ENCODE data around the gene PDE1C.
"Not testable (repeated sequence)": the region's sequence is repeated elsewhere in the genome, so short reads cannot be mapped to it uniquely, and the experiment has no call there.

Gene PDE1C

DNA sequence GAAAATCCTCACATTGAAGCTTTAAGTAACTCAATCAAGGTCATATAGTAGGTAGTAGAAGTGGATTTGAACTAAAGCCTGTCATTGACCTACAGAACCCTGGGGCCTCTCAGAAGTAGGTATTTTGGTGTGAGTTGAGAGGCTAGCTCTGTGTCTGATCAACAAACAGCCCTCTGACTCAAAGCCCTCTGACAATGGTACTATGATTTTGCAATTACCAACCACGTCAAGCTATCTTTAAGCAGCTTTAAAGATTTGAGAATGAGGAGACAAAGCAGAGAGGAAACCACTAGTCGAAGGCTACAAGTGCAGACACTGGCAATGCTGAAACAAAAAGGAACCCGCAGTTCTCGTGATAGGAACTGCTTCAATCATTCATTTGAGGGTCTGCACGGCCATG, 19.0 kb upstream of the PDE1C start:
- ATAC-seq (no peak), DNase-seq (no peak)
- Mint-ChIP-seq H3K27me3 (no peaks in the 10 kb centered on the region), H3K4me1 (no peaks in the 10 kb centered on the region), H3K27ac (no peak overlapping the region), H3K9me3 (peaks cover 0 to 8% of the 10 kb centered on the region in 2 donors), H3K4me3 (no peak overlapping the region)

DNA sequence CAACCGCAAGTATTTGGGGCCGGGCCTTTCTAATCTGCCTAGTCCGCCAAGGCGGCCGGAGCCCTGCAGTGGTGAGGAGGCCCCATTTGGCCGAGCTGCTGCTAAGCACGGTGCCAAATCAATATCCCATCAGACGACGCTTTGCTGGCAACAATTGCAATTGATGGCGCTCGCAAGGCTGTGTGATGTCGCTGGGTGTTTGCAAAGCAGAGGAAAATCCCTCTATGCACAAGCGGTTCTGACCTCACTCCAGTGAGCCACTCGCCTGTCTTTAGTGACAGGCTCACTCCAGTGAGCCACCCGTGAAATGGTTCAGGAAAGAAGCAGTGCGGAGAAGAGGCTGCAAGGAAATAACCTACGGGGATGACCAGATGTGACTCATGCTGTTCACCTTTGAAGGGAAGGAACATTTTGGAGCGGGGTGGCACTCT, 18.3 kb upstream of the PDE1C start:
- ATAC-seq, result no peak
- Mint-ChIP-seq H3K27ac (no peak overlapping the region), H3K27me3 (no peaks in the 10 kb centered on the region), H3K4me3 (no peak overlapping the region), H3K9me3 (peaks cover 0 to 8% of the 10 kb centered on the region in 2 donors), H3K4me1 (no peaks in the 10 kb centered on the region)
- DNase-seq, result no peak

DNA sequence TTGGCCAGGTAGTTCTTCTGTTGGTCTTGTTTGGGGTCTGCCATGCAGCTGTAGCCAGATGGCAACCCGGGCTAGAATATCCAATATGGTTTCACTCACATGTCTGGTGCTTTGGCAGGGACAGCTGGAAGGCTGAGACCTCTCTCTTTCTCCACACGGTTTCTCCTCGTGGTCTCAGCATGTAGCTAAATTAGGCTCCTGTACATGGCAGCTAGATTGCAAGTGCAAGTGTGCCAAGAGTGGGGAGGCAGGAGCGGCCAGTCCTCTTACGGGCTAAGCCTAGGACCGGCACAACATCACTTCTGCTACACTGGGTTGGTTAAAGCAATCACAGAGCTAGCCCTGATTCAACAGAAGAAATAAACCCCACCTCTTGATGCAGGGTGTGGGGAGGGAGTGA, 9.3 kb upstream of the PDE1C start:
- Mint-ChIP-seq H3K4me1 (no peaks in the 10 kb centered on the region), H3K27ac (no peak overlapping the region), H3K9me3 (peaks cover 0 to 24% of the 10 kb centered on the region in 2 donors), H3K4me3 (no peak overlapping the region), H3K27me3 (no peaks in the 10 kb centered on the region)
- DNase-seq (no peak), ATAC-seq (no peak)

DNA sequence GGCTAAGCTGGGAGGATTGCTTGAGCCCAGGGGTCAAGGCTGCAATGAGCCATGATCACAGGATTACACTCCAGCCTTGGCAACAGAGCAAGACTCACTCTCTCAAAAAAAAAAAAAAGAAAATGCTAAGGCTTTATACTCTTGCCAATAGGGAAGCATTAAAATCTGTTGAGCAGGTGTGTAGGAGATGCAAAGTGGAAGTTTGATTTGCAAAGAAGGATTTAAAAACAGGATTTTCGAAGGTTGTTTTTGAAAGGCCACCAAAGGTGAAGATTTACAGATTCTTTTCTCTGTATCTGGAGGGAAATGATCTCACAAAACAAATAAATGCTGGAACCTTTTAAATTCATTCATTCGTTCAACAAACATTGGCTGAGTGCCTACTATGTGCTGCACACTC, 8.6 kb upstream of the PDE1C start:
- Mint-ChIP-seq H3K4me1 (no peaks in the 10 kb centered on the region), H3K27ac (no peak overlapping the region), H3K4me3 (no peak overlapping the region), H3K27me3 (no peaks in the 10 kb centered on the region), H3K9me3 (peaks cover 0 to 24% of the 10 kb centered on the region in 2 donors)
- DNase-seq, result no peak
- no peak for ATAC-seq

DNA sequence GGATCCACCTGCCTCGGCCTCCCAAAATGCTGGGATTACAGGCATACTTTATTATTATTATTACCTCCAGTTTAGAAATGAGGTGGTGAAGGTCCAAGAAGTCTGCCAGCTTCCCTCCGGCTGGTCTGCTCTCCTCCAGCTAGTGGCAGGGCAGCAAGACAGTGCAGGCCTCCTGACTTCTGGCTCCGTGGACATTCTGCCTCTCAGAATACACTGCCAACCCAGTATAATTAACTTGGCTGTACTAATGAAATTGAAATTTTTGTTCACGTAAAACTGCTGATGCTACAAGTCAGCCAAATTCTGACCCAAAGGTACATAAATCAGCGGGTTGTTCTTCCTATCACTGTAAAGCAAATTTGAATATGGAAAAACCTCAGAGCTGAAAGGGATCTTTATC, 7.6 kb upstream of the PDE1C start:
- peaks cover 0 to 24% of the 10 kb centered on the region in 2 donors for H3K9me3 Mint-ChIP-seq
- H3K27ac Mint-ChIP-seq, result no peak overlapping the region
- H3K4me1 Mint-ChIP-seq, result no peaks in the 10 kb centered on the region
- no peak for ATAC-seq
- H3K27me3 Mint-ChIP-seq, result no peaks in the 10 kb centered on the region
- DNase-seq, result no peak
- H3K4me3 Mint-ChIP-seq, result no peak overlapping the region

DNA sequence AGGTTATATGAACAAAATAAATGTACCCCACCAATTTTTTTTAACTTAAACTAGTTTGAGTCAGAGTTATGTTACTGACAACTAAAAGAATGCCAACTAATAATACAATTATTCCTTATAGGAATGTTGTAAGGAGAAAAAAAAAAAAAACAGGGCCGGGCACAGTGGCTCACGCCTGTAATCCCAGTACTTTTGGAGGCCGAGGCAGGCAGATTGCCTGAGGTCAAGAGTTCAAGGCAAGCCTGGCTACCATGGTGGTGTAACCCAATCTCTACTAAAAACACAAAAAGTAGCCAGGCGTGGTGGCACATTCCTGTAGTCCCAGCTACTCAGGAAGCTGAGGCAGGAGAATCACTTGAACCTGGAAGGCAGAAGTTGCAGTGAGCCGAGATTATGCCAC, 6.6 kb upstream of the PDE1C start:
- not testable (repeated sequence) for H3K4me3 Mint-ChIP-seq, DNase-seq, H3K4me1 Mint-ChIP-seq, H3K27ac Mint-ChIP-seq, H3K27me3 Mint-ChIP-seq, ATAC-seq
- H3K9me3 Mint-ChIP-seq, result peaks cover 0 to 24% of the 10 kb centered on the region in 2 donors

DNA sequence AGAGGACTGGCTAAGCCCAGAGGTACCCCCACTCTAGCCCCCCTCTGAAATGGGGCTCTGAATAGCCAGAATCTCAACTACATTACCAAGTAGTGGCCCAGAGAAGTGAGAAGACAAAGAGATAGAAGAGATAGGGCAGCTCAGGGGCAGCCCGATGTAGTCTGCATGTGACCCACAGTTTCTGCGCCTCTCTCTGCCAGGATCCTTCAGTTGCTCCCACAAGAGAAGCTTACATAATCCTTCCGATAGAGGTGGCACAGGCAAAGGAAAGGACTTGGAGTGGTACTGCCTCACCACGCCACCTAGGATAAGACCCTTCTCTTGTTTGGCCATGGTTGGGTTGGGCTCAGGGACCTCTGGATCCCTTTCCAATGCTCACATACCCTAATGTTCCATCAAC, 5.4 kb upstream of the PDE1C start:
- DNase-seq, result no peak
- Mint-ChIP-seq H3K27ac (no peak overlapping the region), H3K27me3 (peaks cover 17% of the 10 kb centered on the region), H3K9me3 (peaks cover 0 to 24% of the 10 kb centered on the region in 2 donors), H3K4me1 (no peaks in the 10 kb centered on the region), H3K4me3 (no peak overlapping the region)
- no peak for ATAC-seq

DNA sequence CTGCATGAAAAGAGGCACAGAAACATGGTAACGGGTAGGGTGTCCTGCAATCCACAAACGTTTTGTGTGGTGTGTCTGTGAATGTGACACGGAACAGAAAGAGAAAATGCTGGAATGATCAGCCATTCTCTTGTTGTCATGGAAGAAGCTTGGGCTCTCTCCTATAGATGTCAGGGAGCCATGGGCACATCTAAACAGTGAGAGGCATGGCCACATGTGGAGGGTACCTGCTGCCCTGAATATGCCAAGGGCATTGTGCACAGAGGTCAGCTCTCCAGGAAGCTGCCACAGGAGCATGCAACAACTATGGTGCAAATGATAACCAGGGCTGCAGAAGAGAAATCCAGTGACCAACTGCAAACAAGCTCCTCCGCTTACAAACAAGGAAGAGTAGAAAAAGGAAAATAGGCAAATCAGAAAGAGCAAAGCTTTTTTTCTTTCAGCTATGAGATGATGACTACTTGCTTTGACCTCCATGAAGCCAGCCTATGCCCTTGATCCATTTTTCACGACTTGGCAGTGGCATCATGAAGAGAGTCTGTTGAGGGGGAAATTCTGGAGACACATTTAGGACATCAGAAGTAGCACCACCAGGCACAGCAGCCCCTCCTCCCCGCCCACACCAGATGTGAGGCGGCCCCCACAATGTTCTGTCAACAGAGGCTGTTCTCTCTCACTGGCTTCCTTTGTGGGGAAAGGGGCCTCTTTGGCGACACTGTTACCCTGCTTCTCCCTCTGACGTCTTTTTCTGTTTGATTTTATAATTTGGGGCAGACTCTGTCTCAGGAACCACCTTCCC, 4.8 kb upstream of the PDE1C start:
- Mint-ChIP-seq H3K27me3 (peaks cover 23% of the 10 kb centered on the region), H3K4me1 (no peaks in the 10 kb centered on the region), H3K4me3 (no peak overlapping the region), H3K27ac (no peak overlapping the region), H3K9me3 (peaks cover 0 to 24% of the 10 kb centered on the region in 2 donors)
- ATAC-seq (no peak), DNase-seq (no peak)

DNA sequence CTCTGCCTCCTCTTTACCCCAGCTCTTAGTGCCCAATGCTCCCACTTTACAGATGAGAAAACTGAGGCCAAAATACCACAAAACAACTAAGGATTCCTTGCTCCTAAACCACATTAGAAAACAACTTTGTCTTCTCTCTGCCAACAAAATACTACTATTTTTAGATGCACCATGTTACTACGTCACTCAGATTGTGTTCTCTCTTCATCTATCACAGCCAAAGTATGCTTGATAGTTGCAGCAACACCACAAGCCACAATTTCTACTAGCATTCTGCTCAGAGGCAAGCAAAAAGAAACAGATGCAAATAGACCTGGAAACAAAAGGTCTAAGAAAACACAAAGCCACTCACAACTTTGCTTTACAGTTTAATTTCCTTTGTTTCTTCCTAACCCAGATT, 3.3 kb upstream of the PDE1C start:
- no peak for ATAC-seq
- no peak for DNase-seq
- Mint-ChIP-seq H3K27ac (no peak overlapping the region), H3K27me3 (peaks cover 31% of the 10 kb centered on the region), H3K4me3 (no peak overlapping the region), H3K9me3 (peaks cover 0 to 10% of the 10 kb centered on the region in 2 donors), H3K4me1 (no peaks in the 10 kb centered on the region)

DNA sequence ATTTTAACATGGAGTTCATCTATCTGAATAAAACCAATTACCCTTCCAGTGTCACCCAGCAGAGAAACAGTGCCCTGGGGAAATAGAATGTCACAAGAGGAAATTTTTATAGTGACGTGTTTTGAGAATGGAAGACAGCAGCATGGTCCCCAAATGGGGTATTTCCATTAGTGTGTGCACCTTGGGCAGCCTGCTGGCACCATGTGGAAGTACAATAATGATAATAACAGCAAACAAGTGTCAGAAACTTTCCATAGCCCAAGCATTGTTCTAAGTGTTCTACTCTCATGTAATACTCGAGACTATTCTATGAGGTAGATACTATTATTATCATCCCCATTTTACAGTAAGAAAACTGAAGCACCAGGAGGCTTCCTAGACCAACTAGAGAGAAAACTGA, 2.2 kb upstream of the PDE1C start:
- Mint-ChIP-seq H3K9me3 (peaks cover 0 to 4% of the 10 kb centered on the region in 2 donors), H3K4me3 (no peak overlapping the region), H3K4me1 (no peaks in the 10 kb centered on the region), H3K27ac (no peak overlapping the region), H3K27me3 (peaks cover 31% of the 10 kb centered on the region)
- DNase-seq (no peak), ATAC-seq (no peak)

DNA sequence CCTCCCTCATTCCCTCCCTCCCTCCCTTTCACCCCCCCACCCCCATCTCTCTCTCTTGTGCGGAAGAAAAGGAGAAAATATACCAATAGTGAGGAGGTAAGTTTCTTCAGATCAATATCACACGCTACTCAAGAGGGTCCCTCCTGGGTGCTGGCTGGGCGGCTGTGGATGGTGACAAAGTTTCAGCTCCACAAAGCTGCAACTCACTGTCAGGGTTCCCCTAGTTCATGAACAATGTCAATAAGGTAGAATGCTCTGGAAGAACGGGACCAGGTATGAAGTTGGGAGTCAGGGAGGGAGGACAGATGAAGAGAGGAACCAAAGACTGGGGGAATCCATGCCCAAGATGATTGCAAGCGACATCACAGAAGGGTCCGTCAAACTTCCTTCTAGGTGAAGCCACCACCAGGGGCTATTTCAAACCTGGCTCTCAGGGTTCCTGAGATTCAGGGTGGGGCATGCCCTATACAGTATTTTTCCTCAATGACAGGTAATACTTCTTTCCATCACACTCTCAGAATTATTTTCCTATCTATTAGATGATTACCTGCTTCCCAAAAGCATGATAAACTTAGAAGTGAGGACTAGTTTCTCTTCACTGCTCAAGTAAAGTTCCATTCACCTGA, 1.4 kb upstream of the PDE1C start:
- no peak overlapping the region for H3K4me3 Mint-ChIP-seq
- DNase-seq (no peak), ATAC-seq (no peak)
- H3K9me3 Mint-ChIP-seq, result peaks cover 0 to 4% of the 10 kb centered on the region in 2 donors
- H3K27me3 Mint-ChIP-seq, result peaks cover 31% of the 10 kb centered on the region
- H3K27ac Mint-ChIP-seq, result no peak overlapping the region
- H3K4me1 Mint-ChIP-seq, result no peaks in the 10 kb centered on the region

DNA sequence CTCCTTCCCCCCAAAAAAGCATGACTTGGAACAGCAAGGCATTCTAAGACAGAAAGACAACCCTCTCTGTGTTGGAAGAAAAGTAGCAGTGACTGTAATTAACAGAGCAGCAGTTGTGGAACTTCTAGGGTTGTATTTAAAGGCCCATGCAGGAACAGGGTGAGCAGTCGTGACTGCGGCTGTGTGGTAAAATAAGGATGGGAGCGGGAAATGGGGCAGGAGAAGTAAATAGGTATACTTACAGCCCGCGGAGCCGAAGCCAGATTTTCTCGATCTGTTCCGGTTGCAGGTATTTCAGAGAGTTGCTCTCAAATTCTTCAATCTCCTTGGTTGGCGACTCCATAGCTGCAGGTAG, 179 bp downstream of the PDE1C start:
- peaks cover 0 to 4% of the 10 kb centered on the region in 2 donors for H3K9me3 Mint-ChIP-seq
- peaks cover 31% of the 10 kb centered on the region for H3K27me3 Mint-ChIP-seq
- no peak overlapping the region for H3K27ac Mint-ChIP-seq
- DNase-seq (no peak), ATAC-seq (no peak)
- H3K4me1 Mint-ChIP-seq, result no peaks in the 10 kb centered on the region
- H3K4me3 Mint-ChIP-seq, result no peak overlapping the region

DNA sequence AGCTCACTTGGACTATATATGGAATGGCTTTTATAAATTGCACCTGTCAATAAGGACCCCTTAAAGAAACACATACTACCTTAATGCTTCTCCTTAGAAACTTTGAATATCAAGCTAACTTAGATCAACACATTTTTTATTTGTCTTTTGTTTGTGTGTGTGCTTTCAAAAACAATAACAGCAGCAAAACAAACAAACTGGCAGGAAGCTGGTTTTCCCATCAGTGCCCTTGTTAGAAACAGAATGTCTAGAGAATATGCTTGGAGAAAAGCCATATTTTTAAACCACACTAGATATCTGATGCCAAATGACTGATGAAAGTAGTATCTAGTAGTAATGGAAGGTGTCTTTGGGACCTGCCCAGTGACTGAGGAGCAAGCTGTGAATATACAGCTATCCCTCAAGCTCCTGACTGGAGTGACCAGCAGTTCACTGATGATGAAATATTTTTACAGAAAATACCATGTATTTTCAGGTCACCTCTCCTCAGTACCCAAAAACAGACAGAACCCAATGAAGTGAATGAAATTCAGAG, 1.0 kb downstream of the PDE1C start:
- H3K4me1 Mint-ChIP-seq, result no peaks in the 10 kb centered on the region

DNA sequence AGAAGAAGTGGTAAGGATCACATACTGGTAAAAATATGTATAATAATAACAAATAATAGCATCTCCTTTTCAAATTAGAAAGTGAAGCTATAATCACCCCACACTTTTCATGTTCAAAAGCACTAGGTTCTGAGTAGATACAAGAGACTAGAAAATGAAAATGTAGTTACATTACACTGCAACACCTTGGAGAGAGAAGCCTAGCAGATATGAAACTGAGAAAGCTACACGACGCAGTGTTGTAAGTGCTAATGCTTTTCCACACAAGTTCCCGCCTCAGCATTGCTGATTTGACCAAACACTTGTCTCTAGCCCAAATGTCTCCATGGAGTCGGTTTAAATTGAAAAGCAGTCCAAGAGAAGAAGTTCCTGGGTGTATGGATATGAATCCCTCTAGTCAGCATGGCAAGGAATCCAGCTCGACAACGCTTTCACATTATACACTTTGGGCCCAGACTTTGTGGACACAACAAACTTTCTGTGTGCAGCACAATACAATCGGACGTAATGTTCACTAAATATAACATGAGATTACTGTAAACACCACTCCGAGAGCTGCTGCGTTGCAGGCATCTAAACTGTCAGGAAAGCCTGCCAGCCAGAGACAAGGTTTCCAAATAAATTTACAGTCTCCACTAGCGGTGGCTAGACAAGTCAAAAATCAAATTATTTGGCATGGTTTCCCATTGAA, 1.7 kb downstream of the PDE1C start:
- peaks cover 0 to 5% of the 10 kb centered on the region in 2 donors for H3K9me3 Mint-ChIP-seq
- H3K27me3 Mint-ChIP-seq, result peaks cover 31% of the 10 kb centered on the region
- H3K4me3 Mint-ChIP-seq, result no peak overlapping the region
- no peak for DNase-seq
- no peak for ATAC-seq
- H3K4me1 Mint-ChIP-seq, result no peaks in the 10 kb centered on the region
- no peak overlapping the region for H3K27ac Mint-ChIP-seq

More for the DNA sequence above, 1.0 kb downstream of the PDE1C start:
- Mint-ChIP-seq H3K9me3 (peaks cover 0 to 3% of the 10 kb centered on the region in 2 donors), H3K27me3 (peaks cover 31% of the 10 kb centered on the region), H3K4me3 (no peak overlapping the region), H3K27ac (no peak overlapping the region)
- DNase-seq (no peak), ATAC-seq (no peak)

DNA sequence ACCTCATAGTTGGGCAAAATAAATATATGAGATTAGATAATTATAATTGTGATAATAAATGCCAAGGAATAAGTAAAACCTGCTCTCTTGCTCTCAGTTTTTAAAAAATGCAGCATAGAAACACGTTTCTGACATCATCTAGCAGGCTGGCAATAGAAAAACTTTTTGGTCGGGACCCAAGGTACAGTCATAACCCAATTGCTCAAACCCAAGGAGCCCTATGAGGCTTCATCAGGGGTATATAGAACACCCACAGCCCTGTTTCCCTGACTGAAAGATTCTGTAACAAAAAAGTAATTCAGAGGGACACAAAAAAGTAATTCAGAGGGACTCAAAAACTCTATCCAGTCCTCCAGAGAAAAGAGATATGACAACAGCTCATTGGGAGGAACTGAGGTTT, 3.8 kb downstream of the PDE1C start:
- H3K9me3 Mint-ChIP-seq, result peaks cover 0 to 5% of the 10 kb centered on the region in 2 donors
- ATAC-seq (no peak), DNase-seq (no peak)
- H3K4me3 Mint-ChIP-seq, result no peak overlapping the region
- no peak overlapping the region for H3K27ac Mint-ChIP-seq
- H3K27me3 Mint-ChIP-seq, result peaks cover 21% of the 10 kb centered on the region
- no peaks in the 10 kb centered on the region for H3K4me1 Mint-ChIP-seq

DNA sequence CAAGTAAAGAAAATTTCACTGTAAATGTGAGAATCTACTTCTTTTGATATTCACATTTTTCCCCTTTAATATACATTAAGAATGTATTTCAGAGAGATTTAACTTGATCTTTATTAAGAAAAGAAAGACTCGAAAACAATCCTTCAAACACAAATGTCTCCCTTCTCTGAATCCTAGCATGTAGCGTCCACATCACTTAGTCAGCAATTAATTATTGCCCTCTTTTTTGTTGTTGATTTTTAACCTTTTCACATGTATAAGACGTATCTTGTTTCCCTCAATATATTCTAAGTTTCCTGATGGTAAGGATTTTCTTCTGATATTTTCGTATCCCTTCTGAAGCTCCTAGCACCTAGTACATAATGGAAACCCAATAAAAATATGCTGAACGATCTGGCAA, 6.6 kb downstream of the PDE1C start:
- no peak for DNase-seq
- Mint-ChIP-seq H3K4me3 (no peak overlapping the region), H3K9me3 (peaks cover 0 to 5% of the 10 kb centered on the region in 2 donors), H3K4me1 (no peaks in the 10 kb centered on the region), H3K27me3 (no peaks in the 10 kb centered on the region), H3K27ac (no peak overlapping the region)
- no peak for ATAC-seq
